HG03460 (cell line): ENCODE data around the gene KLF9.

Experiments
- ATAC-seq: cut with Tn5 transposase; IDR thresholded peaks from one replicate; pipeline ENCODE4 v1.9.1; 2021; ENCODE audit not compliant: unreplicated experiment

KLF9 gene

GRCh38 chr9:70413799-70414775, at the start of gene KLF9:
TSS of gene KLF9 (minus strand) at chr9:70414657. CDS start at chr9:70413363, 1,294 bp downstream.
- ATAC-seq, result peak; percentile 65

DNA sequence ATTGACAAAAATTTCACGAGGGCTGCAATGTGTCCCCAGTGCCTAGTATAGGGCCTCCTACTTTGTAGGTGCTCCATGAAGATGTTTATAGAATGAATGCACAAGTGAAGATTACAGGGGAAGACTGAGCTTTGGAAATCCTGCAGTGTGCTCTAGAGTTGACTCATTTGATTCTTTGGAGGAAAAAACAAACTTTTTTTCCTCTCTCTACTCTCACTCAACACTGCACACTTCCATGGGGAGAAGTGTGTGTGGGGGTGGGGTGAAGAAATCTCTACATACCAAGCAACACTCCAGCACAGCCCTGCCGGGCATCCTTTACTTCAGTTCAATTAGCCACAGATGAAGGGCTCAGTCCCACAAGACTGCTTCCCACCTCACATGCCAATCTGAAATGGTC, 49.4 kb upstream of the KLF9 start:
- ATAC-seq, result no peak

DNA sequence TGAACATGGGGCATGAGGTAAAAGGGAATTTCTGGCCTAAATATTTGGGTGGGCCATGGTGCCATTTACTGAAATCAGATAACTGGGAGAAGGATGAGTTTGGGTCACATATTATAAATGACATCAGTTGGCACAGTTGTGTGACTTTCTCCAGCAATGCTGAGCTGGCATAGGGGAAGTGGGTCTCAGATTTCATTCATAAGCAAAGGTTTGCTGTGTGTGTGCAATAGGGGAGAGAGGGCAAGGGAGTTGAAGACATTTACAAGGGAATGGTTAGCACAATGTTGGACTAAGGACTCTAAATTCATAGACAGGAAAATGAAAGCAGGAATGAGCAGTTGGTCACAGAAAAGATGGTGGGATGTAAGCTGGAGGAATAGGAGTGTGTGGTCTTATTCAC, 47.8 kb upstream of the KLF9 start:
- no peak for ATAC-seq

GRCh38 chr9:70457235-70457634, 42.8 kb upstream of the KLF9 start:
- no peak for ATAC-seq

- no peak for ATAC-seq
Observed at GRCh38 chr9:70455993-70456704, 41.7 kb upstream of the KLF9 start.

DNA sequence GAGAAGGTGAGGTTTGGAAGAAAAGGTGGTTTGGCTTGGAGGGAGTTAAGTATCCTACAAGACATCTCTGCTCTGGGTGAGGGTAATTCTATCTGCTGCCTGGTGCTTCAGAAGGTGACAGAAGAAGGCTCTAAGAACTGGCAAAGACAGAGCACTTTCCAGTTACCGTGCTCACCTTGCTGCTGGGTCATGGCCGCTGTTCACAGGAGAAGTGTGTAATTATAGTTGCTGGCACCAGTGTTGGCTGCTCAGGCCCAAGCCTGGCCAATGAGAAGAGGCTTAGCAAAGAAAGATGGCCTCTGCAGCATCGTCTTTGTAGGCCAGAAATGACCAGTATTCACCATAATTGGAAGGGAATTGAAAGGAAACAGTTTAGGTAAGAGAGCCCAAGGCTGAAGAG, 37.9 kb upstream of the KLF9 start:
- ATAC-seq, result no peak

- no peak for ATAC-seq
Observed at GRCh38 chr9:70451765-70452164, 37.3 kb upstream of the KLF9 start.

DNA sequence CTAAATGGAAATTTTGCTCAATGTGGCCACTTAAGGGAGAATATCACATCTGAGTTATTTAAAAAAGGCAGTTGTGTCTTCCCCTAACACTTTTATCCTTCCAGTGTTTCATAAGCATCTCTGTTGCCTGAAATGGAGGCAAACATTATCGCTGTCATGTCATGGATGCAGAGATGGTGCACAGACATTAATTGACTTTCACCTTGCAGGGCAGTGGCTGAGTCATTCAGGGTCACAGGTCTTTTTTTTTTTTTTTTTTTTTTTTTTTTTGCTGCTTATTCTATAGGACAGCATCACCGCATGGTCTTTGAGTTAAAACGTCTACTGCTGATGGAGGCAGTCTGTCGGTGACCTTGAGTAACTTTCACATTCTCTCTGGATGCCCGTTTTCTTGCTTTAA, 36.3 kb upstream of the KLF9 start:
- no peak for ATAC-seq

GRCh38 chr9:70449461-70449860, 35.0 kb upstream of the KLF9 start:
- no peak for ATAC-seq

DNA sequence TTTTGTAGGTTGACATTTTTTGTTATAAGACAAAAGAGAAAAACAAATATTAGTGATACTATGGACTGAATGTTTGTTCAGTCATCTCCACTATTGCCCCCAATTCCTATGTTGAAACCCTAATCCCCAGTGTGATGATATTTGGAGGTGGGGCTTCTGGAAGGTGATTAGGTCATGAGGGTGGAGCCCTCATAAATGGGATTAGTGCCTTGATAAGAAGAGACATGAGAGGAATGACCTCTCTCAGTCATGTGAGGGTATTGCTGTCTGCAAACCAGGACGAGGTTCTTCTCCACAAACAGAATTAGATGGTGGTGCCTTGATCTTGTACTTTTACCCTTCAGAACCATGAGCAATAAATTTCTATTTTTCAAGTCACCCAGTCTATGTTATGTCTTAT, 34.5 kb upstream of the KLF9 start:
- ATAC-seq, result no peak

GRCh38 chr9:70444904-70445303, 30.4 kb upstream of the KLF9 start:
- ATAC-seq, result no peak

DNA sequence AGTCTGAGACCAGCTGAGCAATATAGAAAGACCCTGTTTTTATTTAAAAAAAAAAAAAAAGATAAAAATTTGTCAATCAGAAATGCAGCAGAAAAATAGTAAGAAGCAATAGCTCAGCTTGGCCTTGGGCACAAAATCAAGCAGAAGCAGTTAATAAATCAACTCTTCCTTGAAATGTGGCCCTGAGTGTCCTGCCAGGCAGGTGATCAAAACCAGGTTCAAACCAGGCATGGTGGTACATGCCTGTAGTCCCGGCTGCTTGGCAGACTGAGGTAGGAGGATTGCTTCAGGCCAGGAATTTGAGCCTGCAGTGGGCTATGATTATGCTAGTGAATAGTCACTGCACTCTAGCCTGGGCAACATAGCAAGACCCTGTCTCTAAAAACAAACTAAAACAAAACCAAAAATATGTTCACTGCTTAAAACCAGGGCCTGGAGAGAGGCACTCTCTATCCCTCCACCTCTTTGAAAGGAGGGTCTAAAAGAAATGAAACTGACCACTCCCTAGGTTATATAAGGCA, 27.9 kb upstream of the KLF9 start:
- ATAC-seq, result no peak

DNA sequence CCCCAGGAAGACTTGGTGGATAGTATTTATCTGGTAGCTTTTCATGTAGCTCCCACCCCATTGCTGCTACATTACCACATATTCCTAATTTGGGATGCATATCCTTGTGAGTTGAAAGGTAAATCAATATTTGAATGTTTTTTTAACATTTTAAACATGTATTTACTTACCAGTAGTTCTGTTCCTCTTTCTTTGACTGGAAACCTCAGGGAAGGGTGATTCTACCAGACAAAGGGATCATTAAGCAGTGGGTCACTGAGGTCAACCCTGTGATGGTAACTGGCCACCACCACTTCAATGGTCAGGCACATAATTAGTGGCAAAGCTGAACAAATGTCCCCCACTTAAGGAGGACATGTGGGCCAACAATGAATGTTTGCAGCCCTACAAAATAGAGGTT, 27.2 kb upstream of the KLF9 start:
- ATAC-seq, result no peak

GRCh38 chr9:70439991-70440706, 25.7 kb upstream of the KLF9 start:
- no peak for ATAC-seq

- no peak for ATAC-seq
Observed at GRCh38 chr9:70438341-70438928, 24.0 kb upstream of the KLF9 start.

DNA sequence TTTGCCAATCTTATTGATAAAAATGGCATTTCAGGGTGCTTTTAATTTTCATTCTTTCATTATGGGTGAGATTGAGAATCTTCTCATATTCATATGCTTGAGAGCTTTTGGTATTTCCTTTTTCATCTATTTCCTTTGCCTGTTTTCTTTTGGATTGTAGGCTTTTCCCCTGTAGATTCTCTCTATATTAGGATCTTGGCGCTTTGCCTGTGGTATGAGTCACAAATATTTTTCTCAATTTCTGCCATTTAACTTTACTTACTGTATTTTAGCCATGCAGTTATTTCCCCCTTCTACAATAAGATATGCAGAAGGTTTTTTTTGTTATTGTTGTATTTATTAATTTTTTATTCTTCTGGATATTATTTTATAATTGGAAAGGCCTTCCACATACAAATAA, 21.5 kb upstream of the KLF9 start:
- no peak for ATAC-seq

DNA sequence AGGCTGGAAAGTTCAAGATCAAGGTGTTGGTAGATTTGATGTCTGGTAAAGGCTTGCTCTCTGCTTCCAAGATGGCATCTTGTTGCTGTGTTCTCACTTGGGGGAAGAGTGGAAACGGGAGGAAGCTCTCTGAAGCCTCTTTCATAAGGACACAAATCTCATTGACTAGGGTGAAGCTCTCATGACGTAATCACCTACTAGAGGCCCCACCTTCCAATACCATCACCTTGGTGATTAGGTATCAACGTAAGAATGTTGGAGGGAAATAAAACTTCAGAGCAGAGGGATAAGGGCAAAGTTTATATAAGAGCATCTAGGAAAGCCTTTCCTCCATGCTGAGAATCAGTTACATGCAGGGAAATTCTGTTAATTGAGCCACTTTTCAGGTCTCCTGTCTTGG, 15.4 kb upstream of the KLF9 start:
- no peak for ATAC-seq

DNA sequence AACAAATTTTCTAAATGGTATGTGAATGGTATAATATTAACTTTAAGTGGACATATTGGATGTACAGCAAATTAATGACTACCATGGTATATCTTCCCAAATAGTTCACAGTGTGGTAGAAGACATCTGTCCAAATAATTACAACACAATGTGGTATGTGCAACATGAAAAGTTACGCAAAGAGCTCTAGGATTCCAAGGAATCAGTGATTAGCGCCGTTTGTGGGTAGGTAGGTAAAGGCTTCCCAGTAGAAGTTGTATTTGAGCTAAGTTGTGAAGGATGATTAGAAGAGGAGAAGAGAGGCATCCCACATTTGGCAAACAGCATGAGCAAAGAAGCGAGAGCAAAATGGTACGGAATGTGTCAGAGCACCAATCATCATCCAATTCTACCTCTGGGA, 14.3 kb upstream of the KLF9 start:
- ATAC-seq, result no peak

DNA sequence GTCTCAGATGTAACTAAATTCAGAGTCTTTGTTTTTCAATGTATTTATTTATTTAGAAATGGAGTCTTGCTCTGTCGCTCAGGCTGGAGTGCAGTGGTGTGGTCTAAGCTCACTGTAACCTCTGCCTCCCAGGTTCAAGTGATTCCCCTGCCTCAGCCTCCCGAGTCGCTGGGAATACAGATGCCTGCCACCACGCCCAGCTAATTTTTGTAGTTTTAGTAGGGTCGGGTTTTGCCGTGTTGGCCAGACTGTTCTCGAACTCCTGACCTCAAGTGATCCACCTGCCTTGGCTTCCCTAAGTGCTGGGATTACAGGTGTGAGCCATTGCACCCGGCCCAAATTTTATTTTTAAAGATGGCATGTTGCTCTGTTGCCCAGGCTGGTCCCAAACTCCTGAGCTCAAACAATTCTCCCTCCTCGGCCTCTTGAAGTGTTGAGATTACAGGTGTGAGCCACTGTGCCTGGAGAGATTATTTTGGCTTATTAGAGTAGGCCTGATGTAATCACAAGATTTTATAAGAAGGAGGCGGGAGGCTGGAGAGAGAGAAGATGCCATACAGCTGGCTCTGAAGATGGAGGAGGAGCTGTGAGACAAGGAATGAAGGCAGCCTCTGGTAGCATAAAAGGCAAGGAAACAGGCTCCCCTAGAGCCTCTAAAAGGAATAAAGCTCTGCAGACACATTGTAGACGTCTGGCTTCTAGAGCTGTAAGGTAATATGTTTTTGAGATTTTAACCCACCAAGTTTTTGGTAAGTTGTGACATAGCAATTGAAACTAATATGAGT, 12.9 kb upstream of the KLF9 start:
- no peak for ATAC-seq

GRCh38 chr9:70425192-70425591, 10.7 kb upstream of the KLF9 start:
- ATAC-seq, result no peak
